Stimulated activated CD8-positive, alpha-beta memory T cell treated with anti-CD3 and anti-CD28 coated beads, Interleukin-7, amount 100 ng/mL, for 24 hours (primary cell): ENCODE results near the gene HS3ST6.
"Not testable (repeated sequence)": the region's sequence is repeated elsewhere in the genome, so short reads cannot be mapped to it uniquely, and the experiment has no call there.

ENCODE experiments used
- DNase-seq: peaks from one replicate; pipeline ENCODE4 v3.0.0-alpha.2; 2020; ENCODE audit warnings: low read depth

The HS3ST6 gene

DNA sequence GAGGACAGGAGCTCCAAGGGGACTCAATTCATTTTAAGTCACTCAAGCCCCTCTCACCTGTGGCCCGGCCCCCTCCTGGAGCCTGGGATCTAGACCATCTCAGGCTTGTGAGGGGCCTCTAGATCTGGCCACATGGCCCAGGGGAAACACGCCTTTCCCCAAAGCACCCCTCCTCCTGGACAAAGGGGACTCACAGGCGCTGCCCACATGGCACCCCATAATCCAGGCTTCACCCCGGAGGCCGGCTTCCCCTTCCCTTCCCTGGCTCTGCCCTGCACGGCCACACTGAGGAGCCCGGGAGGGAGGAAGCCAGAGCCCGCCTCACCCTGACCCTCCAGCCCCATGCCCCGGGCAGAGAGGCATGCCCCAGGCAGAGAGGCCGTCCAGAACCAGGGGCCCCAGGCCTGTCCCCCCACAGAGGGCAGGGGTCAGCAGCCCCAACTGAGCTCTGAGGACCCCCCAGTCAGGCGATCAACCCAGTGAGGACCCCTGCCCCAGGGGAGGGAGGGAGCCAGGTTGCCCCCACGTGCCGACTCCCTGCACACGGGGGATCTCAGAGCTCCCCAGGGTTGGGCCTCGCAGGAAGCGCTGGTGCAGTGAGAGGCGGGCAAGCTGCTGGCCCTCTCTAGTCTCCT, 10.9 kb downstream of the HS3ST6 start:
- DNase-seq = no peak

DNA sequence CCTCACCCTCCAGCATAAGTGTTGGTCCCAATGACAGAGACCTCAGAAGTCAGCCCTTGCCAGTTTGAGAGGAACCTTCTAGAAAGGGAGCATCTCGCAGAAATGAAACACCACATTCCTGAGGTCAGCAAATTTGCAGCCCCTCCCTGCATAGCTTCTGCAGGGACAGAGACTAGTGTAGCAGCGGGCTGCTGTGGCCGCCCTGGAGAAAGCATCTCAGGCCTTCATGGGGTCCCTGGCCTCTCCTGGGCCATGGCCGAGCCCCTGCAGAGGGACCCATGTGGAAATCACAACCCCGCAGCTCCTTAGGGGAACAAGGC, 11.4 kb downstream of the HS3ST6 start:
- DNase-seq = no peak

- DNase-seq = no peak
These were observed 12.0 kb downstream of the HS3ST6 start for GRCh38 chr16:1906055-1906845.

DNA sequence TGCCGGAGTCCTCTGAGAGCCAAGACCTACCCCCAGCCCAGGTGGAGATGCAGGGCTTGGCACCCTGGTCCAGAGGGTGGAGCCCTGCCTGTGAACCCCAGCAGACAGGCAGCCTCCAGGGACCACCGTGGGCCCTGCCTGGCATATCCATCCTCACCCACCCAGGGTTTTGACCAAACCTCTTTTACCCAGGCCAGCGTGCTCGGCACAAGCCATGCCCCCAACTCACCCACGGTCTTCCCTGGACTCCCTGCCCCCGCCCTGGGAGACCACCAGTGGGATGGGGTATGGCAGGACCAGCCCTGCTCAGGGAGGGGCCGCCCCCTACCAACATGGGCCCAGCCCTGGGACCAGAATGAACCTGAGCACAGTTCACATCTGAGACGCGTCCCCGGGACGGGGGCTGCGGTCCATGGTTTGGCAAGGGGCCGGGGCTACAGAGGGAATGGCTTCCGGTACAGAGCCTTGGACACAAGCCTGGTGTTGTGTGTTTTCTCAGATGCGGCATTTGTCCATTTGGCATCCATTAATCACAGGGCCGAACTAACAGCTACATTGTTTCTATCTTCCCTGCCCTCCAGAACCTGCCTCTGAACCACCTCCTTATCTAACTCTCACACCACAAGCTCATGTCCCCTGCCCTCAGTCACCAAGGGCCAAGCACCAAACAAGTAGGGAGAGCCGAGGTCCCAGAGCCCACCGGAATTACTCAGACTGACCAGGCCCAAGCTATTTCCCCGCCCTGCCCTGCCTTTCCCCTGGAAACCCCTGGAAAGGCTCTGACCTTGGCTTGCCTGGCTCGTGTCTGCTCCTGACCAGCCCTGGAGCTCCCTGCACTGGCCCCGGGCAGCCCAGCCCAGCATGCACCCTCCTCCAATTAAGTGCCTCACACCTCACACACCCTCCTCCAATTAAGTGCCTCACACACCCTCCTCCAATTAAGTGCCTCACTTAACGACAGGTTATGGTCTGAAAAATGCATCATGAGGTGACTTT, 14.1 kb downstream of the HS3ST6 start:
- DNase-seq = no peak

DNA sequence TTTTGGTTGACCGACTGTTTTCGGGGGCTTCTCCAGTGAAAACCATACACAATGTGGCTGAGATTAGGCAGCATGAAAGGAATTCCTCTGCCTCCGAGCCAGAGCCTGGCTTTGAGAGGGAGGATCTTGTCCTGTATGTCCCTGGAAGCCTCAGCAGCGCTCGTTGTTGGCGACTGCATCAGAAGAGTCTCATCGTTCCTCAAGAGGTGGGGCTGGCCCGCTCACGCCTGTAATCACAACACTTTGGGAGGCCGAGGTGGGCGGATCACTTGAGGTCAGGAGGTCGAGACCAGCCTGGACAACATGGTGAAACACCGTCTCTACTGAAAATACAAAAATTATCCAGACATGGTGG, 15.0 kb downstream of the HS3ST6 start:
- DNase-seq = no peak

- DNase-seq = no peak
These were observed 15.5 kb downstream of the HS3ST6 start for GRCh38 chr16:1902547-1903219.

DNA sequence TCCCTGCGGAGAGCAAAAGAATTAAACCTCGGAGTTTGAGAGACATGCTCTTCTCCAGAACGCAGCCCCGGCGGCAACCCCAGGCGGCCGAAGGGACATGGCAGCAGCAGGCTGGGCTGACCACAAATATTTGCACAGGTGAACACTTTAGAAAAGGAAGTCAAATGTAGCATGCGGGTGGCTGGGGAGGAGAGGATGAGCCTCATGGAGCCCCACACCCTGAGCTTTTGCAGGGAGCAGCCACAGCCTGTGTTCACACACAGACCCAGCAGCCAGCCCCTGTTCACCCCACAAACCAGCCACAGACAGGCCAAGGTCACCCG, 17.8 kb downstream of the HS3ST6 start:
- no peak for DNase-seq

DNA sequence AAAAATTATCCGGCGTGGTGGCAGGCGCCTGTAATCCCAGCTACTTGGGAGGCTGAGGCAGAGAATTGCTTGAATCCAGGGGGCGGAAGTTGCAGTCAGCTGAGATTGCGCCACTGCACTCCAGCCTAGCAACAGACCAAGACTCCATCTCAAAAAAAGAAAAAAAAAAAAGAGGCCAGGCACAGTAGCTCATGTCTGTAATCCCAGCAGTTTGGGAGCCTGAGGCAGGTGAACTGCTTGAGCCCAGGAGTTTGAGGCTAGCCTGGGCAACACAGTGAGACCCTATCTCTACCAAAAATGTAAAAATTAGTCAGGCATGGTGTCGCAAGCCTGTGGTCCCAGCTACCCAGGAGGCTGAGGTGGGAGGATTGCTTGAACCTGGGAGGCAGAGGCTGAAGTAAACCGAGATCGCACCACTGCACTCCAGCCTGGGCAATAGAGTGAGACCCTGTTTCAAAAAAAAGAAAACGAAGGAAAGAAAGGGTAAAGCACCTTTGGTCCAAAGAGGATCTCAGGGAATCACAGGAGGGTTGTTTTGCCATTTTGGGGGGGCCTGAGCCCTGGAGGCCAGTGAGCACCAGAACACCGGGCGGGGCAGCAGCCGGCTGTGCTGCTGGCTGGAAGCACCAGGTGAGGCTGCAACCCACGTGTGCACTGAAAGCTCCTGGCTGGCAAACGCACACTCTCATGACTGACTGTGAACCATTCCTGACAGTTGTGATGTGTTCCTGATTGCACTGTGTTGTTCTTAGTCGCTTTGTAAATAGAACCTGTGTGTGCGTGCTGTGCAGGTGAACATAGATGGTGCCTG, 18.4 kb downstream of the HS3ST6 start:
- no peak for DNase-seq

- DNase-seq = not testable (repeated sequence)
These were observed 20.5 kb downstream of the HS3ST6 start for GRCh38 chr16:1897692-1898091.

- no peak for DNase-seq
These were observed 22.1 kb downstream of the HS3ST6 start for GRCh38 chr16:1895949-1896675.

DNA sequence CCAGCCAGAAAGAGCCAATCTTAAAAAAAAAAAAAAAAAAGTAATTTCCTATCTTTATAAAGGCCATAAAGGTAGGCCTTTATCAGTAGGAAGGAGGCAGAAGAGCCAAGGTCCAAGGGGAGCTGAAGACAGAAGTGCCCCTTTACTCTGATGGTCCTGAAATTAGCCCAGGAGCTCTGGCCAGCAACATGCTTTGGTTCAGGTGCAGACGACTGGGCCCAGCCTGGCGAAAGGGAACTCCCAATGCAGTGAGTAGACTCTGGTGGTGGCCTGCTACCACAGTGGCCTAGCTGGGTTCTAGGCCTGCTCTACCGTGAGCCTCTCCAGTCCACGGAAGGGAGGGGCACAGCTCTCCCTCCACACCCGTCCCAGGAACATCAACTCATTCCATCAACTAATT, 23.1 kb downstream of the HS3ST6 start:
- no peak for DNase-seq

- DNase-seq = no peak
These were observed 27.5 kb downstream of the HS3ST6 start for GRCh38 chr16:1890708-1891050.

DNA sequence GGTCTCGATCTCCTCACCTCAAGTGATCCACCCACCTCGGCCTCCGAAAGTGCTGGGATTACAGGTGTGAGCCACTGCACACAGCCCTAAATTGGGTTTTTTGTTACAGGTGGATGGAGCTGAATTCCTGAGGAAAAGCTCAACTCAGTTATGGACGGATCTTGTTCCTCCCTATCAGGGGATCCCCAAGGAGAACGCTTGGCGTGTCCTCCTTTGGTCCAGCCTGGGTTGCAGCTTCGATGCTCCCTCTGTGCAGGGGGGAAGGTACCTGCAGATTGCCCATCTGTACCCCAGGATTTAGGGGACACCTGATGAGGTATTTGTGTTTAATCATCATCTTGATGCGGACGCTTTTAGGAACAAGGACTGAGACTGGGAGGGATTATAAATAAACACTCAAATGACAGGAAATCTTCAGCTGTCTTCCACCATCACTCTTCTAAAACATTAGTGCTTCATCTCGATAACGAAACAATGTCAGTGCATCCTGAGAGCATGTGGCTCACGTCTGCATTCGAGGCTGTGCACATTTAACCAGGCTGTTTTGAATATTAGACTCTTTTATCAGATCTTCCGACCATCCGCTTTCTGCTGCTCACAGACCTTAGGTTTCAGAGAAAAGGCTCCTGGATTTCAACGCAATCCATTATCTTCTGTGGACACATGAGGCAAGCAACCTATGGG, 28.0 kb downstream of the HS3ST6 start:
- DNase-seq = no peak

GRCh38 chr16:1887711-1888354, 30.4 kb downstream of the HS3ST6 start:
- DNase-seq = no peak

- DNase-seq = no peak
These were observed 33.3 kb downstream of the HS3ST6 start for GRCh38 chr16:1884889-1885288.

- DNase-seq = no peak
These were observed 34.0 kb downstream of the HS3ST6 start for GRCh38 chr16:1884155-1884760.

GRCh38 chr16:1881172-1881571, 37.0 kb downstream of the HS3ST6 start:
- DNase-seq = not testable (repeated sequence)

DNA sequence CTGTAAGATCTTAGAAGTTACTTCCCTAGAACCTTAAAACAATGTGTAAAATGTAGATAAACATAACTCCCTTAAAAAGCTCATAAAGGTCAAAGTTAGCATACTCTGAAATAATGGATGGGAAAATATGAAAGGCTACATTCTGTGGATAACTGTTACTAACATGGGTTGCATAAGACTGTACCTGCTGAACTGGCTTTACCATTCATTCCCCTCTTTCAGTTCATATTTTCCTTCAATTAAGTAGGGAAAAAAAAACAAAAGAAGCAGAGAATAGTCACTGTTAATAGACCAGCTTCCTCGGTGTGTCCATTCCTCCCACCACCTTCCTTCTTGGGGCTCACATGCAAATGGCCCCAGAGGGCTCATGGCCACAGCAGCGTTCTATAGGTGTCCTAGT, 38.7 kb downstream of the HS3ST6 start:
- DNase-seq = no peak

DNA sequence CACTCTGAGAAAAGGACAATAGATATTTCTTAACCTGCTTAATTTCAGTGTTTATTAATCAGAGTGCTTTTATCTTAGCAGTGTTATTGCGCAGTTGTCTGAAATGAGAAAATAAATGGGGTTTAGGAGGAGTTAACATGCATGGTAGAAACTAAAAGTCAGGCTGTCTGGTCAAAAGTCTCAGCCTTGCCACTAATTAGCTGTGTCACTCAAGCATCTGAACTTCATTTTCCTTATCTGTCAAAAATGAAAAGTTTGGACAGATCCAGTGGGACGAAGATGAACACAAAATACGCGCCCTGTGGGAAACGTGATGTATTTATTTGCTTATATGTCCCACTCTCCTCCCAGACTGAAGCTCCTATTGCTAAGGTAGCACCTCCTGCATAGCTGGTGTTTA, 40.0 kb downstream of the HS3ST6 start:
- no peak for DNase-seq
